SK-N-SH (cell line): Measurements from ENCODE around the gene PLA2G2D. TPM values are rescaled to one million over a fixed set of nuclear protein-coding genes. Genes with fewer than 3 reads are reported as not detected.

Experiments
- CTCF ChIA-PET: fragments of 300-600, 350-600 bp; formaldehyde crosslinking; extraction: SDS; loops from one replicate; lab custom pipeline; 2021; lab: Yijun Ruan, JAX
- POLR2A ChIA-PET: fragments of 350-600 bp; sonication (Branson Sonifier 250); formaldehyde crosslinking; extraction: SDS; loops from one replicate; lab custom pipeline; 2020; ENCODE audit warnings: antibody characterized with exemption, inconsistent platforms; lab: Yijun Ruan, JAX
- DNase-seq: peaks from one replicate; pipeline ENCODE4 v3.0.0; 2012
- H2AFZ ChIP-seq: fragments of 200-600 bp; sonication (generic); 2 replicates; pipeline ENCODE4 v1.8.1; 2016; ENCODE audit warnings: antibody characterized with exemption, mild to moderate bottlenecking, low read depth
- H3F3A ChIP-seq: fragments of 200-600 bp; sonication (generic); replicated peaks from 2 replicates; pipeline ENCODE3; 2016; ENCODE audit warnings: antibody characterized with exemption, mild to moderate bottlenecking; ENCODE audit not compliant: insufficient read depth
- H3K27ac ChIP-seq, 2 experiments: fragments of 200-500 bp in 1 of 2; fragments of 200-600 bp in 1 of 2; sonication (Bioruptor generic) in 1 of 2; sonication (generic), shearing (Covaris generic) in 1 of 2; 2 replicates each; pipeline versions ENCODE4 v1.5.1 to v1.6.1; 2014 to 2016; ENCODE audit warnings: low read depth in 2 of 2, inconsistent platforms in 1 of 2, low read length in 1 of 2, mild to moderate bottlenecking in 1 of 2, mixed read lengths in 1 of 2
- H3K27me3 ChIP-seq: fragments of 200-600 bp; sonication (generic), shearing (Covaris generic); 2 replicates; pipeline ENCODE4 v1.6.1; 2016; ENCODE audit warnings: mixed run types; ENCODE audit not compliant: insufficient read depth
- H3K36me3 ChIP-seq, 2 experiments: fragments of 200-500 bp in 1 of 2; fragments of 200-600 bp in 1 of 2; sonication (Bioruptor generic) in 1 of 2; sonication (generic) in 1 of 2; replicated peaks in 1 of 2; 2 replicates each; pipeline versions ENCODE3 to v1.5.1; 2014 to 2016; ENCODE audit warnings: low read length in 1 of 2, mild to moderate bottlenecking in 1 of 2; ENCODE audit not compliant: insufficient read depth in 2 of 2, control insufficient read depth in 1 of 2
- H3K4me1 ChIP-seq, 2 experiments: fragments of 200-500 bp in 1 of 2; fragments of 200-600 bp in 1 of 2; sonication (Bioruptor generic) in 1 of 2; sonication (generic), shearing (Covaris generic) in 1 of 2; 2 replicates each; pipeline versions ENCODE4 v1.5.1 to v1.6.1; 2014 to 2016; ENCODE audit warnings: low read depth in 1 of 2, low read length in 1 of 2, mixed run types in 1 of 2; ENCODE audit not compliant: insufficient read depth in 2 of 2, control insufficient read depth in 1 of 2
- H3K4me2 ChIP-seq: fragments of 200-600 bp; sonication (generic), shearing (Covaris generic); 2 replicates; pipeline ENCODE4 v1.6.1; 2017; ENCODE audit warnings: mixed run types
- H3K4me3 ChIP-seq, 2 experiments: fragments of 200-500 bp in 1 of 2; fragments of 200-600 bp in 1 of 2; sonication (Bioruptor generic) in 1 of 2; sonication (generic), shearing (Covaris generic) in 1 of 2; 2 replicates each; pipeline versions ENCODE4 v1.5.1 to v1.8.1; 2014 to 2016; ENCODE audit warnings: low read depth in 2 of 2, inconsistent platforms in 1 of 2, low read length in 1 of 2, mild to moderate bottlenecking in 1 of 2, mixed read lengths in 1 of 2, moderate library complexity in 1 of 2
- H3K79me2 ChIP-seq: fragments of 200-600 bp; sonication (generic); 2 replicates; pipeline ENCODE4 v1.8.1; 2017; ENCODE audit warnings: mild to moderate bottlenecking; ENCODE audit not compliant: insufficient read depth
- H3K9ac ChIP-seq: fragments of 200-600 bp; sonication (generic); 2 replicates; pipeline ENCODE4 v1.6.1; 2017; ENCODE audit warnings: mixed run types
- H3K9me2 ChIP-seq: fragments of 200-600 bp; sonication (generic); 2 replicates; pipeline ENCODE4 v1.6.1; 2017; ENCODE audit warnings: mixed run types
- H3K9me3 ChIP-seq: fragments of 200-600 bp; sonication (generic); 2 replicates; pipeline ENCODE4 v1.6.1; 2017; ENCODE audit warnings: mixed run types, mild to moderate bottlenecking, moderate library complexity
- H4K20me1 ChIP-seq: fragments of 200-600 bp; sonication (generic); 2 replicates; pipeline ENCODE4 v1.6.1; 2017; ENCODE audit warnings: mild to moderate bottlenecking, mixed run types; ENCODE audit not compliant: insufficient read depth
- CHD2 ChIP-seq: fragments of 150-350 bp; IDR thresholded peaks from 2 replicates; pipeline ENCODE4 v1.6.1; 2018; ENCODE audit warnings: low read length; ENCODE audit not compliant: partially characterized antibody
- FOSL2 ChIP-seq: IDR thresholded peaks from 2 replicates; pipeline ENCODE4 v1.4.0; 2012; ENCODE audit warnings: low read depth, mild to moderate bottlenecking, moderate library complexity, borderline replicate concordance
- FOXM1 ChIP-seq: IDR thresholded peaks from 2 replicates; pipeline ENCODE4 v1.4.0; 2012; ENCODE audit warnings: low read depth, mild to moderate bottlenecking
- GATA2 ChIP-seq: sonication (generic); formaldehyde crosslinking; IDR thresholded peaks from 2 replicates; pipeline ENCODE4 v1.5.0; 2020; ENCODE audit warnings: mild to moderate bottlenecking, missing genetic modification reagents
- MXI1 ChIP-seq: IDR thresholded peaks from 2 replicates; pipeline ENCODE4 v1.6.1; 2012; ENCODE audit warnings: mild to moderate bottlenecking, low read depth, low read length, improper control_type of control experiment
- RAD21 ChIP-seq: IDR thresholded peaks from 2 replicates; pipeline ENCODE4 v1.6.1; 2012; ENCODE audit warnings: mild to moderate bottlenecking, low read length
- RFX5 ChIP-seq: IDR thresholded peaks from 2 replicates; pipeline ENCODE4 v1.6.1; 2012; ENCODE audit warnings: mild to moderate bottlenecking, improper control_type of control experiment, low read length
- RXRA ChIP-seq: IDR thresholded peaks from 2 replicates; pipeline ENCODE4 v1.4.0; 2012; ENCODE audit warnings: low read depth, mild to moderate bottlenecking, borderline replicate concordance
- TAF1 ChIP-seq: IDR thresholded peaks from 2 replicates; pipeline ENCODE4 v1.6.1; 2012; ENCODE audit warnings: low read depth, mild to moderate bottlenecking, low read length, moderate library complexity, borderline replicate concordance
- TCF12 ChIP-seq: IDR thresholded peaks from 2 replicates; pipeline ENCODE4 v1.4.0; 2012
- WGBS: methylation state at CpG from one replicate; pipeline ENCODE4 v1.1.6; 2017; ENCODE audit warnings: low lambda C conversion rate; 5-methylcytosine and 5-hydroxymethylcytosine counted together
- polyA plus RNA-seq, 3 experiments: library from polyadenylated mRNA; depleted of rRNA; stranded (reverse); fragments of >200 nt; gene quantifications; 2 replicates each; pipeline ENCODE4 v1.2.3, GENCODE V29; 2012
- TF ChIP-seq, protein P1 (sequence below): IDR thresholded peaks from 2 replicates; pipeline ENCODE4 v1.6.1; 2012; ENCODE audit warnings: mild to moderate bottlenecking, low read depth, low read length, moderate library complexity
- TF ChIP-seq, protein P2 (sequence below): fragments of 200-600 bp; sonication (generic); IDR thresholded peaks from 2 replicates; pipeline ENCODE4 v1.6.1; 2017; ENCODE audit warnings: antibody characterized with exemption, mild to moderate bottlenecking, moderate library complexity
- TF ChIP-seq, protein P3 (sequence below): fragments of 150-350 bp; IDR thresholded peaks from 2 replicates; pipeline ENCODE4 v1.6.1; 2016; ENCODE audit warnings: mild to moderate bottlenecking, low read depth, low read length

The PLA2G2D gene
- polyA plus RNA-seq, 1 of the 3 experiments (the other 2 are of a cell fraction) = not detected

GRCh38 chr1:20089328-20090077 is 29.8 kb downstream of the PLA2G2D start:
- no peaks in the 10 kb centered on the region for H4K20me1 ChIP-seq
- H3K27me3 ChIP-seq = peaks cover 14% of the 10 kb centered on the region; the same call in 1 of the 2 replicates
- ChIA-PET CTCF (interaction anchor here (1.7 to 2.0 kb wide), 2 partner anchors 12 to 63 kb away, joined by 5 read pairs; no protein-coding TSS in a partner anchor), POLR2A (no interaction called here)
- no peak for TF ChIP-seq GATA2
- TF ChIP-seq, protein P1, sequence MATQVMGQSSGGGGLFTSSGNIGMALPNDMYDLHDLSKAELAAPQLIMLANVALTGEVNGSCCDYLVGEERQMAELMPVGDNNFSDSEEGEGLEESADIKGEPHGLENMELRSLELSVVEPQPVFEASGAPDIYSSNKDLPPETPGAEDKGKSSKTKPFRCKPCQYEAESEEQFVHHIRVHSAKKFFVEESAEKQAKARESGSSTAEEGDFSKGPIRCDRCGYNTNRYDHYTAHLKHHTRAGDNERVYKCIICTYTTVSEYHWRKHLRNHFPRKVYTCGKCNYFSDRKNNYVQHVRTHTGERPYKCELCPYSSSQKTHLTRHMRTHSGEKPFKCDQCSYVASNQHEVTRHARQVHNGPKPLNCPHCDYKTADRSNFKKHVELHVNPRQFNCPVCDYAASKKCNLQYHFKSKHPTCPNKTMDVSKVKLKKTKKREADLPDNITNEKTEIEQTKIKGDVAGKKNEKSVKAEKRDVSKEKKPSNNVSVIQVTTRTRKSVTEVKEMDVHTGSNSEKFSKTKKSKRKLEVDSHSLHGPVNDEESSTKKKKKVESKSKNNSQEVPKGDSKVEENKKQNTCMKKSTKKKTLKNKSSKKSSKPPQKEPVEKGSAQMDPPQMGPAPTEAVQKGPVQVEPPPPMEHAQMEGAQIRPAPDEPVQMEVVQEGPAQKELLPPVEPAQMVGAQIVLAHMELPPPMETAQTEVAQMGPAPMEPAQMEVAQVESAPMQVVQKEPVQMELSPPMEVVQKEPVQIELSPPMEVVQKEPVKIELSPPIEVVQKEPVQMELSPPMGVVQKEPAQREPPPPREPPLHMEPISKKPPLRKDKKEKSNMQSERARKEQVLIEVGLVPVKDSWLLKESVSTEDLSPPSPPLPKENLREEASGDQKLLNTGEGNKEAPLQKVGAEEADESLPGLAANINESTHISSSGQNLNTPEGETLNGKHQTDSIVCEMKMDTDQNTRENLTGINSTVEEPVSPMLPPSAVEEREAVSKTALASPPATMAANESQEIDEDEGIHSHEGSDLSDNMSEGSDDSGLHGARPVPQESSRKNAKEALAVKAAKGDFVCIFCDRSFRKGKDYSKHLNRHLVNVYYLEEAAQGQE = no peak
- TF ChIP-seq FOSL2 = no peak
- no peak for TF ChIP-seq CHD2
- TF ChIP-seq TAF1 = no peak
- TF ChIP-seq RAD21 = no peak
- TF ChIP-seq RFX5 = no peak
- no peak for TF ChIP-seq MXI1
- no peak for DNase-seq
- H3F3A ChIP-seq = no peaks in the 10 kb centered on the region
- H3K4me1 ChIP-seq = no peaks in the 10 kb centered on the region
- no peak overlapping the region for H3K9ac ChIP-seq
- WGBS = 60% methylated on average over 10 of the region's 19 CpGs
- H3K4me3 ChIP-seq = no peak overlapping the region
- no peaks in the 10 kb centered on the region for H3K36me3 ChIP-seq
- H3K9me2 ChIP-seq = no peaks in the 10 kb centered on the region
- no peaks in the 10 kb centered on the region for H3K79me2 ChIP-seq
- H2AFZ ChIP-seq = no peak overlapping the region
- H3K4me2 ChIP-seq = no peak overlapping the region
- H3K9me3 ChIP-seq = no peaks in the 10 kb centered on the region
- no peak overlapping the region for H3K27ac ChIP-seq

DNA sequence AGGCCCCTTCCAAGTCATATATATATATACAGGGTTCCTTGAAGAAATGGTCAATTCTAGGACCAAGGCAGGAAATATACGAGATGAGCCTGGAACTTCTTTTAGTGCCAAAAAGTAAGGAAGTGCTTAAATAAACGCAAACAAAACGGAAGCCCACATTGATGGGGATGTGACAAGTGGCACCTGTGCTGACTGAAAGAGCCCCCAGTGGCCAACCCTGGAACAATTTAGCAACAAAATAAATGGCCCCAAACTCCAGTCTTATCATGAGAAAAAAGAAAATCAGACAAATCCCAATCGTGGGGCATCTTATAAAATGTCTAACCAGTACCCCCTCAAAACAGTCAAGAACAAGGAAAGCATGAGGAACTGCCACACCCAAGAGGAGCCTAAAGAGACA is 31.7 kb downstream of the PLA2G2D start:
- no peaks in the 10 kb centered on the region for H3K9me2 ChIP-seq
- H3K36me3 ChIP-seq = no peaks in the 10 kb centered on the region
- H4K20me1 ChIP-seq = no peaks in the 10 kb centered on the region
- no peak overlapping the region for H3K9ac ChIP-seq
- no peak for DNase-seq
- H3K4me2 ChIP-seq = no peak overlapping the region
- H3K27me3 ChIP-seq = peaks cover 11% of the 10 kb centered on the region; the same call in 1 of the 2 replicates
- H3F3A ChIP-seq = no peaks in the 10 kb centered on the region
- ChIA-PET CTCF (no interaction called here), POLR2A (no interaction called here)
- WGBS = 42% methylated on average over 4 of the region's 4 CpGs
- no peaks in the 10 kb centered on the region for H3K79me2 ChIP-seq
- H2AFZ ChIP-seq = no peak overlapping the region
- no peaks in the 10 kb centered on the region for H3K9me3 ChIP-seq
- no peak overlapping the region for H3K27ac ChIP-seq
- H3K4me1 ChIP-seq = peaks cover 0 to 7% of the 10 kb centered on the region in 2 experiments; a peak in 1 of 4 replicates
- TF ChIP-seq RFX5 (no peak), TCF12 (no peak), FOXM1 (no peak), CHD2 (no peak), TAF1 (no peak), RXRA (no peak), RAD21 (no peak)
- TF ChIP-seq, protein P2, sequence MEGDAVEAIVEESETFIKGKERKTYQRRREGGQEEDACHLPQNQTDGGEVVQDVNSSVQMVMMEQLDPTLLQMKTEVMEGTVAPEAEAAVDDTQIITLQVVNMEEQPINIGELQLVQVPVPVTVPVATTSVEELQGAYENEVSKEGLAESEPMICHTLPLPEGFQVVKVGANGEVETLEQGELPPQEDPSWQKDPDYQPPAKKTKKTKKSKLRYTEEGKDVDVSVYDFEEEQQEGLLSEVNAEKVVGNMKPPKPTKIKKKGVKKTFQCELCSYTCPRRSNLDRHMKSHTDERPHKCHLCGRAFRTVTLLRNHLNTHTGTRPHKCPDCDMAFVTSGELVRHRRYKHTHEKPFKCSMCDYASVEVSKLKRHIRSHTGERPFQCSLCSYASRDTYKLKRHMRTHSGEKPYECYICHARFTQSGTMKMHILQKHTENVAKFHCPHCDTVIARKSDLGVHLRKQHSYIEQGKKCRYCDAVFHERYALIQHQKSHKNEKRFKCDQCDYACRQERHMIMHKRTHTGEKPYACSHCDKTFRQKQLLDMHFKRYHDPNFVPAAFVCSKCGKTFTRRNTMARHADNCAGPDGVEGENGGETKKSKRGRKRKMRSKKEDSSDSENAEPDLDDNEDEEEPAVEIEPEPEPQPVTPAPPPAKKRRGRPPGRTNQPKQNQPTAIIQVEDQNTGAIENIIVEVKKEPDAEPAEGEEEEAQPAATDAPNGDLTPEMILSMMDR = peak; percentile 29
- TF ChIP-seq, protein P3, sequence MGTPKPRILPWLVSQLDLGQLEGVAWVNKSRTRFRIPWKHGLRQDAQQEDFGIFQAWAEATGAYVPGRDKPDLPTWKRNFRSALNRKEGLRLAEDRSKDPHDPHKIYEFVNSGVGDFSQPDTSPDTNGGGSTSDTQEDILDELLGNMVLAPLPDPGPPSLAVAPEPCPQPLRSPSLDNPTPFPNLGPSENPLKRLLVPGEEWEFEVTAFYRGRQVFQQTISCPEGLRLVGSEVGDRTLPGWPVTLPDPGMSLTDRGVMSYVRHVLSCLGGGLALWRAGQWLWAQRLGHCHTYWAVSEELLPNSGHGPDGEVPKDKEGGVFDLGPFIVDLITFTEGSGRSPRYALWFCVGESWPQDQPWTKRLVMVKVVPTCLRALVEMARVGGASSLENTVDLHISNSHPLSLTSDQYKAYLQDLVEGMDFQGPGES = no peak
- no peak overlapping the region for H3K4me3 ChIP-seq
